SH-SY5Y (cell line): Measurements from ENCODE around the gene PPFIBP2.

ENCODE experiments used
- GATA2 ChIP-seq: IDR thresholded peaks from 2 replicates; pipeline ENCODE4 v1.6.1; 2011; ENCODE audit warnings: mild to moderate bottlenecking, low read depth, low read length
- GATA3 ChIP-seq: IDR thresholded peaks from 2 replicates; pipeline ENCODE4 v1.6.1; 2011; ENCODE audit warnings: low read depth, mild to moderate bottlenecking, low read length, moderate library complexity

GRCh38 chr11:7683571-7683970, 169.8 kb downstream of the PPFIBP2 start:
- no peak for TF ChIP-seq GATA3
- TF ChIP-seq GATA2 = no peak
